Colonic mucosa (tissue), 4 donors: ENCODE results near the gene IL11. TPM values are rescaled to one million over a fixed set of nuclear protein-coding genes. Genes with fewer than 3 reads are reported as not detected.
"Not testable (repeated sequence)": the region's sequence is repeated elsewhere in the genome, so short reads cannot be mapped to it uniquely, and the experiment has no call there.

Source experiments
- DNase-seq: peaks from one replicate; pipeline ENCODE4 v3.0.0-alpha.2; 2020
- H3K27ac ChIP-seq: fragments of 200-600 bp; one replicate; pipeline ENCODE4 v1.8.0; 2021
- H3K27me3 ChIP-seq: fragments of 200-600 bp; one replicate; pipeline ENCODE4 v1.8.0; 2021
- H3K36me3 ChIP-seq: fragments of 200-600 bp; one replicate; pipeline ENCODE4 v1.8.0; 2021
- H3K4me1 ChIP-seq: fragments of 200-600 bp; one replicate; pipeline ENCODE4 v1.8.0; 2021; ENCODE audit warnings: mild to moderate bottlenecking
- H3K4me3 ChIP-seq: fragments of 200-600 bp; one replicate; pipeline ENCODE4 v1.8.0; 2021
- H3K9ac ChIP-seq, 2 donors: one replicate each; pipeline ENCODE4 v1.7.0; 2013; ENCODE audit warnings: control low read depth in 2 of 2, low read depth in 2 of 2, low read length in 2 of 2
- H3K9me3 ChIP-seq: fragments of 200-600 bp; one replicate; pipeline ENCODE4 v1.8.0; 2021
- intact Hi-C: fragments of 100-400 bp; cut with DNase I; formaldehyde crosslinking; loops from one replicate; pipeline ENCODE4 v1.14.1; 2022
- total RNA-seq, 2 donors: library from RNA; stranded (reverse); fragmentation: NEBNext Ultra II Directional in 1 of 2; extraction: Animal tissue kit (Norgen Biotek cat#: 25700) in 1 of 2; gene quantifications; one replicate each; pipeline ENCODE4 v1.2.1, GENCODE V29; 2021
- TF ChIP-seq, protein P1 (sequence below): fragments of 200-600 bp; IDR thresholded peaks from one replicate; pipeline ENCODE4 v1.8.0; 2022; ENCODE audit warnings: antibody characterized with exemption, mild to moderate bottlenecking
- donor health status: healthy.
- donor health status: DM: no; HTN: no; CAD: no.
- donor health status: DM: no; HTN: no; CAD: no.

Gene IL11
- total RNA-seq, result under 1 TPM in 1 of 2 donors, not detected in 1; 0.64 TPM

- no peak for DNase-seq
- TF ChIP-seq, protein P1, sequence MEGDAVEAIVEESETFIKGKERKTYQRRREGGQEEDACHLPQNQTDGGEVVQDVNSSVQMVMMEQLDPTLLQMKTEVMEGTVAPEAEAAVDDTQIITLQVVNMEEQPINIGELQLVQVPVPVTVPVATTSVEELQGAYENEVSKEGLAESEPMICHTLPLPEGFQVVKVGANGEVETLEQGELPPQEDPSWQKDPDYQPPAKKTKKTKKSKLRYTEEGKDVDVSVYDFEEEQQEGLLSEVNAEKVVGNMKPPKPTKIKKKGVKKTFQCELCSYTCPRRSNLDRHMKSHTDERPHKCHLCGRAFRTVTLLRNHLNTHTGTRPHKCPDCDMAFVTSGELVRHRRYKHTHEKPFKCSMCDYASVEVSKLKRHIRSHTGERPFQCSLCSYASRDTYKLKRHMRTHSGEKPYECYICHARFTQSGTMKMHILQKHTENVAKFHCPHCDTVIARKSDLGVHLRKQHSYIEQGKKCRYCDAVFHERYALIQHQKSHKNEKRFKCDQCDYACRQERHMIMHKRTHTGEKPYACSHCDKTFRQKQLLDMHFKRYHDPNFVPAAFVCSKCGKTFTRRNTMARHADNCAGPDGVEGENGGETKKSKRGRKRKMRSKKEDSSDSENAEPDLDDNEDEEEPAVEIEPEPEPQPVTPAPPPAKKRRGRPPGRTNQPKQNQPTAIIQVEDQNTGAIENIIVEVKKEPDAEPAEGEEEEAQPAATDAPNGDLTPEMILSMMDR, result no peak
- intact Hi-C loops, result no loop called here
- Histone ChIP-seq H3K27me3 (peaks cover 53% of the 10 kb centered on the region), H3K36me3 (no peaks in the 10 kb centered on the region), H3K4me3 (peak within 1 kb of the TSS; percentile 17), H3K27ac (no peak within 1 kb of the TSS), H3K4me1 (peaks cover 4% of the 10 kb centered on the region), H3K9ac (no peak within 1 kb of the TSS), H3K9me3 (no peaks in the 10 kb centered on the region)
These were observed at the start of gene IL11 for GRCh38 chr19:55370305-55370988. Gene IL11 (minus strand): TSS chr19:55370463. CDS start chr19:55370310, 153 bp downstream.

GRCh38 chr19:55419624-55420236, 49.5 kb upstream of the IL11 start:
- TF ChIP-seq, protein P1, result no peak
- no peak overlapping the region for H3K27ac ChIP-seq
- no peaks in the 10 kb centered on the region for H3K9me3 ChIP-seq
- no peak overlapping the region for H3K4me3 ChIP-seq
- DNase-seq, result no peak
- no peaks in the 10 kb centered on the region for H3K4me1 ChIP-seq
- no peak overlapping the region for H3K9ac ChIP-seq
- intact Hi-C loops, result loop anchor here (5.0 kb wide), 2 partner anchors 127 to 277 kb away; no protein-coding TSS in a partner anchor
- no peaks in the 10 kb centered on the region for H3K36me3 ChIP-seq
- no peaks in the 10 kb centered on the region for H3K27me3 ChIP-seq

GRCh38 chr19:55419103-55419502, 48.8 kb upstream of the IL11 start:
- no peak overlapping the region for H3K9ac ChIP-seq
- DNase-seq, result no peak

DNA sequence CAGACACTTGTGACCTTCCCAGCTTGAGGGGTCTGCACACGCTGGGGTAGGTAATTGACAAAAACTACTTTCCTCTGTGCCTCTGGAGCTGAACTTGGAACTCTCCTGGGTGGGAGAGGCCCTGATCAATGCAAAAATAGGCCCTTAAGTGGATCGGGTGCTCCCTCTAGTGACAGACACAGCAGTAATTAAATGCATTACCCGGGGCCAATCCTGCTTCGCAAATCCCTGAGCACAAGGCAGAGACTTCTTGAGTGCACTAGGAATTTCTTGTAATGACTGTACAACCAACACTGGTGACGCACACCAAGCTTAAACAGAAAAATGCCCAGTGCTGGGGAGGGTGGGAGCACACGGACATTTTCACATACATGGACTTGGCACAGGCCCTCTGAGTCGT, 47.9 kb upstream of the IL11 start:
- Histone ChIP-seq H3K9me3 (no peaks in the 10 kb centered on the region), H3K27me3 (no peaks in the 10 kb centered on the region), H3K27ac (no peak overlapping the region), H3K9ac (no peak overlapping the region), H3K4me3 (no peak overlapping the region), H3K36me3 (no peaks in the 10 kb centered on the region), H3K4me1 (no peaks in the 10 kb centered on the region)
- DNase-seq, result peak; percentile 73
- intact Hi-C loops, result loop anchor here (5.0 kb wide), 2 partner anchors 126 to 276 kb away; no protein-coding TSS in a partner anchor
- TF ChIP-seq, protein P1, result peak; percentile 55

More at GRCh38 chr19:55419103-55419502, 48.8 kb upstream of the IL11 start:
- intact Hi-C loops, result loop anchor here (5.0 kb wide), 2 partner anchors 127 to 277 kb away; no protein-coding TSS in a partner anchor
- Histone ChIP-seq H3K27me3 (no peaks in the 10 kb centered on the region), H3K4me3 (no peak overlapping the region), H3K9me3 (no peaks in the 10 kb centered on the region), H3K36me3 (no peaks in the 10 kb centered on the region), H3K4me1 (no peaks in the 10 kb centered on the region), H3K27ac (no peak overlapping the region)
- TF ChIP-seq, protein P1, result no peak

DNA sequence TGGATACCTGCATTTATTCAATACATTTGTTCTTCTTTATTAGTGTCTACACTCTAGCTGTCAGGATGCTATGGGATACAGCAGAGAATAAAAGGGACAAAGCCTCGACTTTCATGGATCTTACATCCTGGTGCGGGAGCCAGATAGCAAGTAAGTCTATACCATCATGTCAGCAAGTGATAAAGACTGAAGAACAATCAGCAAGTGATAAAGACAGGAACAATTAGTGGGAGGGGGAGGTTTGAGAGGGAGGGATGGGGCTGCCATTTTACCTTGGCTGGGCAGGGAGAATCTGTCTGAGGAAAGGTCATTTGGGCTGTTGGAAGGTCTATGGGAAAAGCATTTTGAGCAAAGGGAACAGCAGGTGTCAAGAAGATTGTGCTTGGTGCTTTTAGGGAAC, 39.9 kb upstream of the IL11 start:
- Histone ChIP-seq H3K27ac (no peak overlapping the region), H3K36me3 (no peaks in the 10 kb centered on the region), H3K4me3 (no peak overlapping the region), H3K9me3 (no peaks in the 10 kb centered on the region), H3K27me3 (no peaks in the 10 kb centered on the region), H3K9ac (no peak overlapping the region), H3K4me1 (peaks cover 6% of the 10 kb centered on the region)
- DNase-seq, result no peak
- intact Hi-C loops, result no loop called here
- TF ChIP-seq, protein P1, result no peak

DNA sequence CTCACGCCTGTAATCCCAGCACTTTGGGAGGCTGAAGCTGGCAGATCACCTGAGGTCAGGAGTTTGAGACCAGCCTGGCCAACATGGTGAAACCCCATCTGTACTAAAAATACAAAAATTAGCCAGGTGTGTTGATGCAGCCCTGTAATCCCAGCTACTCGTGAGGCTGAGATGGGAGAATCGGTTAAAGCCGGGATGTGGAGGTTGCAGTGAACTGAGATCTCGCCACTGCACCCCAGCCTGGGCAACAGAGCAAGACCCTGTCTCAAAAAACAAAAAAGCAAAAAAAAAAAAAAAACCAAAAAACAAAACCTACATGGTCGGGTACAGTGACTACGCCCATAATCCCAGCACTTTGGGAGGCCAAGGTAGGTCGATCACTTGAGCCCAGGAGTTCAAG, 38.9 kb upstream of the IL11 start:
- not testable (repeated sequence) for H3K9ac ChIP-seq, H3K27ac ChIP-seq

More for the DNA sequence above, 38.9 kb upstream of the IL11 start:
- H3K4me1 ChIP-seq, DNase-seq, intact Hi-C loops, H3K9me3 ChIP-seq, H3K27me3 ChIP-seq, H3K36me3 ChIP-seq, H3K4me3 ChIP-seq: not testable (repeated sequence)
